Astrocyte of the hippocampus (primary cell): Measurements from ENCODE around the gene METTL25.
"Not testable (repeated sequence)": the region's sequence is repeated elsewhere in the genome, so short reads cannot be mapped to it uniquely, and the experiment has no call there.

Experiments used
- DNase-seq: peaks from one replicate; pipeline ENCODE4 v3.0.0; 2011; ENCODE audit warnings: low read depth, low spot score

Gene METTL25, protein sequence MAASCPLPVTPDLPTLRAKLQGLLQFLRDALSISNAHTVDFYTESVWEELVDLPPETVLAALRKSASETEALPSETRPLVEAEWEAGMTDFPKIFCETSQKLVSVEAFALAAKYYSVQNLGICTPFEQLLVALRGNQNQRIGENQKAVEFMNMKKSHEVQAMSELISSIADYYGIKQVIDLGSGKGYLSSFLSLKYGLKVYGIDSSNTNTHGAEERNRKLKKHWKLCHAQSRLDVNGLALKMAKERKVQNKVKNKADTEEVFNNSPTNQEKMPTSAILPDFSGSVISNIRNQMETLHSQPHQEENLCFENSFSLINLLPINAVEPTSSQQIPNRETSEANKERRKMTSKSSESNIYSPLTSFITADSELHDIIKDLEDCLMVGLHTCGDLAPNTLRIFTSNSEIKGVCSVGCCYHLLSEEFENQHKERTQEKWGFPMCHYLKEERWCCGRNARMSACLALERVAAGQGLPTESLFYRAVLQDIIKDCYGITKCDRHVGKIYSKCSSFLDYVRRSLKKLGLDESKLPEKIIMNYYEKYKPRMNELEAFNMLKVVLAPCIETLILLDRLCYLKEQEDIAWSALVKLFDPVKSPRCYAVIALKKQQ

DNA sequence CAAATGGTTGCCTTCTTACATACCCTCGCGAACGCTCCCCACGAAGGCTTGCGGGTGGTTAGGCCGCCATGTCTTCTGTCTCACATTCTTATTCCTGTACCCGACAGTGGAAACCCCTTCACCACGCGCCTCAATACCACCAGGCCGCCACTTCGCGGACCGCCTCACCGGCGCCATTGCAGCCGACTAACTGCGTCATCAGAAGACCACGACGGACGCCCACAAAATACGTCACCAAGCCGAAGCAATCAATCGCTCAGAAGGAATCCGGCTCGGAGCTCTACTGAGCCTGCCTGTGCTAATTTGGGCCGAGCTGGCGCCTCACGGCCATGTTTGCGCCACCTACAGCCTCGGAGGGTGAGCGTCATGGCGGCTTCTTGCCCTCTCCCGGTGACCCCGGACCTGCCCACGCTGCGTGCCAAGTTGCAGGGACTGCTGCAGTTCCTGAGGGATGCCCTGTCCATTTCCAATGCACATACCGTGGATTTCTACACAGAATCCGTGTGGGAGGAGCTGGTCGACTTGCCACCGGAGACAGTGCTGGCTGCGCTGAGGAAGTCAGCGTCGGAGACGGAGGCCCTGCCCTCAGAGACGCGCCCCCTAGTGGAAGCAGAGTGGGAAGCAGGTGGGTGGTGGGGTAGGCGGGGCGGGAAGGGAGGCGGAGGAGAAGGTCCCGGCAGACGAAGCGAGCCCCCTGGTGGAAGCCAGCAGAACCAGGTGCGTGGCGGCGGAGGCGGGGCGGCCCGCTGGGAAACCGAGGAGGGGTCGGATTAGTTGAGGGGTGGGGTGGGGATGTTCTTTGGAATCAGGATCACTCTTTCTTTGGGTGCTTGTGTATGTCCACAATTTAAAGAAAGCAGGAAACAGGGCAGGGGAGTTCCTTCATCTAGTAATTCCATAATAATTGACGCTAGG, at the start of gene METTL25, which contains the start of gene CCDC59:
TSS of gene METTL25 (plus strand) at position 330 of the 915 bp plus-strand sequence. CDS start at position 367, 37 bp downstream.
TSS of gene CCDC59 (minus strand) at position 188 of the 915 bp plus-strand sequence. CDS start at position 177, 11 bp downstream.
- DNase-seq = peak; percentile 99

DNA sequence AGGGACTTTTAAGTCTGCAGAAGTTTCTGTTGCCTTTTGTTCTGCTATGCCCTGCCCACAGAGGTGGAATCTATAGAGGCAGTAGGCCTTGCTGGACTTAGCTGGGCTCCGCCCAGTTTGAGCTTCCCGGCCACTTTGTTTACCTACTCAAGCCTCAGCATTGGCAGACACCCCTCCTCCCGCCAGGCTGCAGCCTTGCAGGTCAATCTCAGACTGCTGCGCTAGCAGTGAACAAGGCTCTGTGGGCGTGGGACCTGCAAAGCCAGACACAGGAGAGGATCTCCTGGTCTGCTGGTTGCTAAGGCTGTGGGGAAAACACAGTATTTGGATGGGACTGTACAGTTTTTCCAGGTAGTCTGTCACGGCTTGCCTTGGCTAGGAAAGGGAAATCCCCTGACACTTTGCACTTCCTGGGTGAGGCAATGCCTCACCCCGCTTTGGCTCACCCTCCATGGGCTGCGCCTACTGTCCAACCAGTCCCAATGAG, 43.9 kb upstream of the METTL25 start:
- no peak for DNase-seq

DNA sequence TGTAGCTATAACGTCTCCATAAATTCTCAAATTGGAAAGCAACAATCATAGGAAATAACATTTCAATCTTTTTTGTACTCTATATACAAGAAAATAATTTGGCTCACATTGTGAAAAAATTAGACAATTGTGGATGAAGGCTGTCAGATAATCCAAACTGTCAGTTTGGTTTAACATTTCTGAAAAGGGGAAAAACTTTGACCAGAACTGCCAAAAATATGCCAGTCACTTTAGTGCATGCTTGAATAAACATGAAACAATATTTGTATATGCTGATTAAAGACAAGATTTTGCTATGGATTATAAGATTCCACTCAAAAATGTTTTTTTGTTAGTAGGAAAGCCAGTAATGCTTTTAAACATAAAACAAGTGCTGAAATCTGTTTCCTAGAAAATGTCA, 39.1 kb upstream of the METTL25 start:
- DNase-seq = no peak

DNA sequence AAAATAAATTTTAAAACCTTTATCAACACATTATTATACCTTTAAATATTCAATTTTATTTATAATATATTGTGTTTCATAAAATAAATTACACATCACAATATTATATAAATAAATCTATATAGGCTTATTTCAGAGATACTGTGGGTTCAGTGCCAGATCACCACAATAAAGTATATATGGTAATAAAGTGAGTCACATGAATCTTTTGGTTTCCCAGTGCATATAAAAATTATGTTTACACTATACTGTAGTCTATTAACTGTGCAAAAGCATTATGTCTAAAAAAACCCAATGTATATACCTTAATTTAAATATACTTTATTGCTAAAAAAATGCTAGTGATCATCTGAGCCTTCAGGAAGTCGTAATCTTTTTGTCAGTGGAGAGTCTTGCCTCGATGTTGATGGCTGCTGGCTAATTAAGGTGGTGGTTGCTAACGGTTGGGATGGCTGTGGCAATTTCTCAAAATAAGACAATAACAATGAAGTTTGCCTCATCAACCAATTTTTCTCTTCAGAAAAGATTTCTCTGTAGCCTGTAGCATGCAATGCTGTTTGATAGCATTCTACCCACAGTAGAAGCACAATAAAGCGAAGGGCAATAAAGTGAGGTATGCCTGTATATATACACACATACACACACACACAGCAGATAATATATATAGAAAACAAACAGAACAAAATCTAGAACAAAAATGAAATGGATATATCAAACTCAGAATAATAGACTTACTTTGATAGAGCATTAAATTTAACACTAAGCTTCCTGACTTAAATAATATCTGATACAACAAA, 32.6 kb upstream of the METTL25 start:
- no peak for DNase-seq

DNA sequence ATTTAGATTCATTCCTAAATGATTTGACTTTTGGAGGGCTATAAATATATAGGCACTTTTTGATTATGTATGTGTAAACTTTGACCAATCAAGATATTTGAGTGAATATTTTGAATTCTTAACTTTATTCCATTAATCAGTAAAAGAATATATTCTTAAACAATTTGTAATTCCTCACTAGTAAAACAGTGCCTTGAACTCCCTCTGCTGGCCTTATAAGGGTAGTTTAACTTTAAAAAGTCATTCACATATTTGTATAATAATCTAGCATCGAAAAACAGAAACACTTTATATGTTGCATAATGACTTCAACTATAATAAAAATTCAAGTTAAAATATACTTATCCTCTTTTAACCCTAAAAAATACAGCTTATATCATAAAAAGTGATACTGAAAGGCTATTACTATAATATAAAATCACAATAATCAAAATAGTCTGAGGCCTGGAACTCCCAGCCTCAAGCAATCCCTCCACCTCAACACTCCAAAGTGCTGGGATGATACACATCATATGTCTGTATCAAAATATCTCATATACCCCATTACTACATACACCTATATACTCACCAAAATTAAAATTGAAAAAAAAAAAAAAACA, 31.3 kb upstream of the METTL25 start:
- DNase-seq = peak; percentile 54

DNA sequence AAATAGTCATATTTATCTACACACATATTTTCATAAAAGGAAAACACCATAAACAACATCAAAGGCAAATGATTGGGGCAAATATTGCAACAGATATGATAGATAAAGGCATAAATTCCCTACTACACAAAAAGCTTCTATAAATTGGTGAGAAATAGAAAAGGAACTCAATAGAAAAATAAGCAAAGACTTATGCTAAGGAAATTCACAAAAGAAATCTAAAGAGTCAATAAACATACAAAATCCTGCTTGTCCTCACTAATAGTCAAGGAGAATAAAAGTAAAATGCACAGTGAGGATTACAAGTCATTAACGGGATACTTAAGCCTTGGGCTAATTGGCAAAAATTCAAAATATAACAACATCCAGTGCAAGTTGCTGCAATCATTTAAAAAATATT, 30.5 kb upstream of the METTL25 start:
- no peak for DNase-seq

DNA sequence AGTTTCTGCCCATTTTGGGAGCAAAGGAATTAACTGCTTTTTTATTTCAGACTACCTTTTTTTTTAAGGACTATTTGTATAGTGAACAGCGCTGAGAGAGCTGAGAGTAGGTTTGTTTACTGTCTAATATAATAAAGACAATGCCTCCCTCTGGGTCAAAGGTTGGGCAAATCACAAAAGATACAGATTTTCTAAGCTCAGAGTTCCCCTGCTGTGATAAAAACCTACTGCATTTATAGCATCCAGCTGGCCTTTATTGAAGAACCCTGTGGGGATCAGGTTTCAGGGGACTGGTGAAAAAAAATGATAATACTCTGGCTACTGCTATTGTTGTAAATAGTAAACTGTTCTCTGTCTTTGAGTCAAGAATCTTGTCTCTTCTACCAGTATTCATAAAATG, 28.8 kb upstream of the METTL25 start:
- DNase-seq = peak; percentile 5

DNA sequence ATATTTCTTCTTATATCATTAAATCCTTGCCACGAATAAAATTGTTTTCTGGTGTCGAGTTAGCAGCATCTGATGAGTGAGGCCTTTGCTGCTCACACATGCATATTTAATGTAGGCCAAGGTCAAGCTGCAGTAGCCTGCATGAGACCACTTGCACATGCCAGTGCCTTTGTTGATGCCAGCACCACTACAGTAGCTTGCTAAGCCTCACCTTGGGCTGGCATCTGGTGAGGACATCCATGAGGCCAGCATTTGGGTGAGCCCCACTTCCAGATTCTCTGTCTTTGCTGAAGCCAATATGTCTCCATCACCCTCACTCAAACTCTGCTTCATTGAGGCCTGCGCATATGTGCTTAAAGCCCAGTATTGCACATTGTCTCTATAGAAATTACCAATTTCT, 8.2 kb upstream of the METTL25 start:
- no peak for DNase-seq

DNA sequence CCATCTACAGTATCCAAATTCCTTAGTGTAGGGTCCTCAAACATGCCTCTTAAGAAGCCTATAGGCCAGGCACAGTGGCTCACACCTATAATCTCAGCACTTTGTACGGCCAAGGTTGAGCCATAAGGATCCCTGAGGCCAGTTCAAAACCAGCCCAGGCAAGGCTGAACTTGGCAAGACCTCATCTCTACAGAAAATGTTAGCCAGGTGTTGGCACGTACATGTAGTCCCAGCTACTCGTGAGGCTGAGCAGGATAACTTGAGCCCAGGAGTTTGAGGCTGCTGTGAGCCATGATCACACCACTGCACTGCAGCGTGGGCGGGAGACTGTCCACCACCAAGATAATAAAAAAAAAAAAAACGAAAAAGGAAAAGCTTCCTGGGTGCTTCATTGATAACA, 6.9 kb upstream of the METTL25 start:
- DNase-seq = no peak

DNA sequence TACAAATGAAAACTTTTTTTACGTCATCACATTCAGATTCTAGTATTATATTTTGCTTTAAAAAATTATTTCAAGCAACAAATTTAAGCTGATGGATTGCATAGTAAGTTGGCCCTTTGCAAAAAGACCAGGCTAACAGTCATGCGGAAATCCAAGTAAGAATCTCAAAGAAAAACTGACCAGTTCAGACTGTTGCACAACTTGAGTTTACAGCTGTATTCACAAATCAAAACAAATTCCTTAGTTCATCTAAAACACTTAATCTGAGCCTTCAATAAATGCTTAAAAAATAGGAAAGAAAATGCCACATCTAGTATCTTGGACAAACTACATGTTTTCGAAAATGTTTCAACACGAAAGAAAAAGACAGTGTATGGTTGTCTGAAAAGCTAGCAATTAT, 989 bp upstream of the METTL25 start:
- no peak for DNase-seq

DNA sequence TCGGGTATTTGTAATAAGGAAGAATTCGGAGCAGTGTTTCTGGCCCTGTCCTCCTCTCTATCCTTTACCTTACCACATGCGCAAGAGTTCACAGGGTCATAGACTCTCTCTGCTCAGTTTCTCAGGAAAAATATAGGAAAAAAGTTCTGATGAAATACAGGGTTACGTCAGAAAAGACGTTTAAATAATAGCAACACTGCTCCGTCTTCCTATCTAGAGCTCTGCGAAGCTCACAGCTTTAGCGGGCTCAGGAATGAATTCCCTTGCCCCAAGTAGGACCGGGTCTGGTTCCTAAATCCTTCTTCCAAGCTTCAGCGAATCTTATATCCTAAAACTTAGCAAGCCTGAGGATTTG, 507 bp upstream of the METTL25 start:
- no peak for DNase-seq

DNA sequence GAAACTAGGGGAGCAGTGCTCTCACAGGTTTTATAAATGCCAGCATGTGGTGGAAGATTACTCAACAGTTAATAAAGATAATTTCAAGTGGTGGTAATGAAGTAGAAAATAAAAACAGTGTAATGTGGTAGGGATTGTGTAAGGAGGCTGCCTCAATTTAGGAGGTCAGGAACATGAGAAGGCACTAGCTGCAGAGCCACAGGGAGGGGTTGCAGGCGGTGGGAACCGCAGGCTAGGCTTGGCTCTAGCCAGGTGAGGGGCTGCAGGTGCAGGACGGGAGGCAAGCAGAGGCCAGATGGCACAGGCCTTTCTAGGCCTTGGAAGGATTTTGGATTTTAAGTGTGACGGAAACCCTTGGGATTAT, 768 bp downstream of the METTL25 start:
- peak; percentile 27 for DNase-seq

DNA sequence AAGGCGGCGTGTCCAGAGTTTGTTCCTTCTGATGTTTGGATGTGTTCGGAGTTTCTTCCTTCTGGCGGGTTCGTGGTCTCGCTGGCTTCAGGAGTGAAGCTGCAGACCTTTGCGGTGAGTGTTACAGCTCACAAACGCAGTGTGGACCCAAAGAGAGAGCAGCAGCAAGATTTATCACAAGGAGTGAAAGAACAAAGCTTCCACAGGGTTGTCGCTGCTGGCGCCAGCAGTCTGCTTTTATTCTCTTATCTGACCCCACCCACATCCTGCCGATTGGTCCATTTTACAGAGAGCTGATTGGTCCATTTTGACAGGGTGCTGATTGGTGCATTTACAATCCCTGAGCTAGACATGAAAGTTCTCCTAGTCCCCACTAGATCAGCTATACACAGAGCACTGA, 2.5 kb downstream of the METTL25 start:
- DNase-seq = not testable (repeated sequence)

DNA sequence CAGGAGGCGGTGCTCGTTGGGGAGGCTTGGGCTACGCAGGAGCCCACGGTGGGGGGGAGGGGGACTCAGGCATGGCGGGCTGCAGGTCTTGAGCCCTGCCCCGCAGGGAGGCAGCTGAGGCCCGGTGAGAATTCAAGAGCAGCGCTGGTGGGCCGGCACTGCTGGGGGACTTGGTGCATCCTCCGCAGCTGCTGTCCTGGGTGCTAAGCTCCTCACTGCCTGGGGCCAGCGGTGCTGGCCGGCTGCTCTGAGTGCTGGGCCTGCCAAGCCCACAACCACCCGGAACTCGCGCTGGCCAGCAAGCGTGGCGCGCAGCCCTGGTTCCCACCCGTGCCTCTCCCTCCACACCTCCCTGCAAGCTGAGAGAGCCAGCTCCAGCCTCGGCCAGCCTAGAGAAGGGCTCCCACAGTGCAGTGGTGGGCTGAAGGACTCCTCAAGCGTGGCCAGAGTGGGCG, 3.2 kb downstream of the METTL25 start:
- no peak for DNase-seq

DNA sequence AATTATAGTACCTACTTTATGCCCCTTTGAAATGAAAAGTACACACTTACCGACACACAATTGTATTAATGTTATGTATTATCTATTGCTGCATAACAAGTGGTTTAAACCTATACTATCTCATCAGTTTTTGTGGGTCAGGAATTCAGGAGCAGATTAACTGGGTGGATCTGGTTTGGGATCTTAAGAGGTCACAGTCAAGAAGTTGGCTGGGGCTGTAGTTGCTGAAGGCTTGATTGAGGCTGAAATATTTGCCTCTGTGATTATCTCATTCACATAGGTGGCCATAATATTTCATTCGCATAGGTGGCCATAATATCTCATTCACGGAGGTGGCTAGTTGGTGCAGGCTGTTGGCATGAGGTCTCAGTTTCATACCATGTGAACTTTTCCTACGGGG, 5.7 kb downstream of the METTL25 start:
- no peak for DNase-seq

DNA sequence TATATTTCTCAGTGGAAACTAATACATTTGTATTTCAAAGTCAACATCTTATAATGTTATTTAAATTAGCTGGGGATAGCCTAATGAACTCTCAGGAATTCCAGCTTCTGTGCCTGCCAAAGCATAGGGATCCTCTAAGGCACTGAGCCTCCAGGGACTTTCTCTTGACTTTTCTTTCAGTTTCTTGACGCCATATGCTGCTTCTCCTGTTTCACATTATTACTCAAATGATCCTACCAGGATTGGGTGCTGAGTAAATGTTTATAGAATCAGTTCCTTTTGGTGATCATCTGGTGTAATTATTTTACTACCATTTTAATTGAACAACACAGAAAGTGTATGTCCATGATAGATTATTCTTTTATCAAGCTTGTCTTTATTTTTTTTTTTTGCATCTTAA, 7.9 kb downstream of the METTL25 start:
- no peak for DNase-seq

DNA sequence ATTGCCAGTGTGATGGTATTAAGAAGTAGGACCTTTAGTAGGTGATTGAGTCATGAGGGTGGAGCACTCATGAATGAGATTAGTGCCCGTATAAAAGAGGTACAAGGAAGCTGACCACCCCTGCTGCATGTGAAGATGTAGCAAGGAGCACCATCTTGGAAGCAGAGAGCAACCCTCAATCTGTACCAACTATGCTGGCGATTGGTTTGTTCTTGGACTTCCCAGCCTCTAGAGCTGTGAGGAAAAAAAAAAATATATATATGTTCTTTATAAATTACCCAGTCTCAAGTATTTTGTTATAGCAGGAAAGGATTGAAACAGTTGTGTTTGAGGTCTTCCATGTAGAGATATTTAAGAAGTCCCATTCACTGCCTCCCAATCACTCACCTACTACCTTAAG, 16.9 kb downstream of the METTL25 start:
- DNase-seq = no peak

DNA sequence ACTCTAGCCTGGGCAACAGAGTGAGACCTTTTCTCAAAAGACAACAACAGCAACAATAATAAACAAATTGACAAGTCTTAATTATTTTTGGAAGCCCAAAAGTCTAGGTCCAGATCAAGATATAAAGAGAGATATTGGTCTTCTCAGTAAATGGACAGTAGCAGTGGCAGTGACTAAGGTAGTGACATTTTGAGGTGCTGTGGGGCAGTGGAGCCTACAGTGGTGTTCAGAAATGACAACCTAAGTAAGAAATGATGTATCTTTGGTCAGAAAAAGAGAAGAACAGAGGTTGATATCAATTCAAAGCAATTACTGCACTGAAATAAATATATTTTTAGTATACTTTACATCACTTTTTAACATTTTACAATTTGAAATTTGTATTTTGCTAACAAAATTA, 20.7 kb downstream of the METTL25 start:
- DNase-seq = no peak

DNA sequence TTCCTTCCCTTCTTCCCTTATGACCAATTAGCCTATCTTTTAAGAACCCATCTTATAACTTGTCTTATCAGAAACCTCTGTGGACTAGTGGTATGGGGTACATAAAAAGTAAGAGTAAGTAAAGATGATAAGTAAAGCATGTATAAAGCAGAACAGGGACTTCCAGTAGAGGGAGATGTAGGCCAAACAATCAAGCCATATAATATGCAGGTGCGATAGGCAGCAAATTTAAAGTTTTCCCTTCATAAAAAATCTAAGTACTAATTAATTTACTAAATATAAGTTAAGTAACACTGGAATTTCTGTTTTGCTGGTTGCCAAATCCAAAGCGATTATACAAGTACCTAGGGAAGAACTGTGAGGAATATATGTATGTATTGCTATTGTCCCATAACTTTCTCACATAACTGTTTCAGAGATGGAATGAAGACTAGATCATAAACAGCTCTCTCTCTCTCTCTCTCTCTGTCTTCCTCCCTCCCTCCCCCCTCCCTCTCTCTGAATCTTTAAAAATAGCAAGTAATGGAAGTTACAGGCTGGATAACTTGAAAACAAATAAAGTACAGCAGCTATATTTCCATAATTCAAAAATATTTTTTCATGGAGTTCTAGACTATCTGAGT, 25.7 kb downstream of the METTL25 start:
- peak; percentile 56 for DNase-seq

DNA sequence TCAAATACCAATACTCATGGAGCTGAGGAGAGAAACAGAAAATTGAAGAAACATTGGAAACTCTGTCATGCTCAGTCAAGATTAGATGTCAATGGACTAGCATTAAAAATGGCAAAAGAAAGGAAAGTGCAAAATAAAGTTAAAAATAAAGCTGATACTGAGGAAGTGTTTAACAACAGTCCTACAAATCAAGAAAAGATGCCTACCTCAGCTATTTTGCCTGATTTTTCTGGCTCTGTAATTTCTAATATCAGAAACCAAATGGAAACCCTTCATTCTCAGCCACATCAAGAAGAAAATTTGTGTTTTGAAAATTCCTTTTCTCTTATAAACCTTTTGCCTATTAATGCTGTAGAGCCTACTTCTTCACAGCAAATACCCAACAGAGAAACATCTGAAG, 40.5 kb downstream of the METTL25 start:
- DNase-seq = no peak
